Neural cell (in vitro differentiated cells): ENCODE data around the gene KIRREL3. TPM values are rescaled to one million over a fixed set of nuclear protein-coding genes. Genes with fewer than 3 reads are reported as not detected.

Experiments
- H2AFZ ChIP-seq: fragments of 200-600, 300-800 bp; sonication (generic), shearing (Covaris generic); 2 replicates; pipeline ENCODE4 v1.6.0; 2014; ENCODE audit warnings: low read depth, mild to moderate bottlenecking, antibody characterized with exemption, low read length, moderate library complexity
- H3F3A ChIP-seq: fragments of 200-600 bp; shearing (Covaris generic); 2 replicates; pipeline ENCODE4 v1.6.1; 2016; ENCODE audit warnings: mild to moderate bottlenecking, moderate library complexity, mixed read lengths, antibody characterized with exemption, low read length; ENCODE audit not compliant: insufficient read depth, poor library complexity, severe bottlenecking
- H3K27ac ChIP-seq: fragments of 200-600, 300-800 bp; sonication (generic), shearing (Covaris generic); 2 replicates; pipeline ENCODE4 v1.5.1; 2014; ENCODE audit warnings: mild to moderate bottlenecking, low read length, moderate library complexity
- H3K27me3 ChIP-seq: fragments of 300-800, 200-600 bp; sonication (generic), shearing (Covaris generic); 2 replicates; pipeline ENCODE4 v1.6.0; 2014; ENCODE audit warnings: mild to moderate bottlenecking, low read depth, low read length, moderate library complexity; ENCODE audit not compliant: insufficient read depth
- H3K36me3 ChIP-seq: fragments of 300-800, 200-600 bp; sonication (generic), shearing (Covaris generic); 2 replicates; pipeline ENCODE4 v1.5.1; 2014; ENCODE audit warnings: mild to moderate bottlenecking, antibody characterized with exemption, low read length, moderate library complexity; ENCODE audit not compliant: insufficient read depth
- H3K4me2 ChIP-seq: fragments of 300-800, 200-600 bp; sonication (generic), shearing (Covaris generic); 2 replicates; pipeline ENCODE4 v1.6.0; 2014; ENCODE audit warnings: mild to moderate bottlenecking, low read length
- H3K4me3 ChIP-seq: fragments of 300-800, 200-600 bp; sonication (generic), shearing (Covaris generic); 2 replicates; pipeline ENCODE4 v1.5.1; 2014; ENCODE audit warnings: mild to moderate bottlenecking, low read length, moderate library complexity
- H3K79me2 ChIP-seq: fragments of 200-600 bp; shearing (Covaris generic); replicated peaks from 2 replicates; pipeline ENCODE4 v1.6.0; 2014; ENCODE audit warnings: mild to moderate bottlenecking, low read length, moderate library complexity; ENCODE audit not compliant: insufficient read depth
- H3K9ac ChIP-seq: fragments of 300-800, 200-600 bp; sonication (generic), shearing (Covaris generic); 2 replicates; pipeline ENCODE4 v1.6.1; 2016; ENCODE audit warnings: mild to moderate bottlenecking, low read length, mixed read lengths
- H3K9me2 ChIP-seq: fragments of 200-600 bp; shearing (Covaris generic); 2 replicates; pipeline ENCODE4 v1.6.1; 2016; ENCODE audit warnings: mild to moderate bottlenecking, low read length, mixed read lengths; ENCODE audit not compliant: insufficient read depth
- H3K9me3 ChIP-seq: fragments of 200-600, 300-800 bp; sonication (generic), shearing (Covaris generic); 2 replicates; pipeline ENCODE4 v1.6.1; 2016; ENCODE audit warnings: mild to moderate bottlenecking, mixed run types, low read length, moderate library complexity, mixed read lengths
- H4K20me1 ChIP-seq: fragments of 200-600 bp; shearing (Covaris generic); 2 replicates; pipeline ENCODE4 v1.6.1; 2016; ENCODE audit warnings: mild to moderate bottlenecking, mixed run types; ENCODE audit not compliant: insufficient read depth
- EP300 ChIP-seq: fragments of 450-650 bp; conservative IDR thresholded peaks from 2 replicates; pipeline ENCODE4 v1.6.1; 2014; ENCODE audit warnings: antibody characterized with exemption, mild to moderate bottlenecking, moderate library complexity; ENCODE audit not compliant: poor library complexity, severe bottlenecking
- EZH2 ChIP-seq: fragments of 200-600, 300-800 bp; shearing (Covaris generic), sonication (generic); IDR thresholded peaks from 2 replicates; pipeline ENCODE4 v1.6.1; 2014; ENCODE audit warnings: antibody characterized with exemption, low read length, borderline replicate concordance, mild to moderate bottlenecking; ENCODE audit not compliant: insufficient read depth, poor library complexity, severe bottlenecking
- MXI1 ChIP-seq: fragments of 450-650 bp; conservative IDR thresholded peaks from 2 replicates; pipeline ENCODE4 v1.6.1; 2014; ENCODE audit warnings: antibody characterized with exemption, mild to moderate bottlenecking; ENCODE audit not compliant: poor library complexity, severe bottlenecking
- POLR2AphosphoS5 ChIP-seq: IDR thresholded peaks from 2 replicates; pipeline ENCODE4 v1.6.1; 2012
- RAD21 ChIP-seq: fragments of 450-650 bp; conservative IDR thresholded peaks from 2 replicates; pipeline ENCODE4 v1.6.1; 2014; ENCODE audit warnings: antibody characterized with exemption, mild to moderate bottlenecking, moderate library complexity
- REST ChIP-seq: IDR thresholded peaks from 2 replicates; pipeline ENCODE4 v1.6.1; 2012; ENCODE audit warnings: borderline replicate concordance
- SMC3 ChIP-seq: fragments of 450-650 bp; conservative IDR thresholded peaks from 2 replicates; pipeline ENCODE4 v1.6.1; 2014; ENCODE audit warnings: antibody characterized with exemption, mild to moderate bottlenecking, moderate library complexity; ENCODE audit not compliant: poor library complexity
- TAF1 ChIP-seq: IDR thresholded peaks from 2 replicates; pipeline ENCODE4 v1.6.1; 2012; ENCODE audit warnings: low read depth
- polyA plus RNA-seq: library from polyadenylated mRNA; depleted of rRNA; stranded (reverse); fragments of >200 nt; gene quantifications from 2 replicates; pipeline ENCODE4 v1.2.3, GENCODE V29; 2014
- TF ChIP-seq, protein P1 (sequence below): fragments of 450-650 bp; IDR thresholded peaks from 2 replicates; pipeline ENCODE4 v1.5.1; 2014; ENCODE audit warnings: antibody characterized with exemption, mild to moderate bottlenecking, moderate library complexity; ENCODE audit not compliant: poor library complexity, severe bottlenecking

Gene KIRREL3
- polyA plus RNA-seq, 1 donor from 2014 or later, result 23.8 TPM

DNA sequence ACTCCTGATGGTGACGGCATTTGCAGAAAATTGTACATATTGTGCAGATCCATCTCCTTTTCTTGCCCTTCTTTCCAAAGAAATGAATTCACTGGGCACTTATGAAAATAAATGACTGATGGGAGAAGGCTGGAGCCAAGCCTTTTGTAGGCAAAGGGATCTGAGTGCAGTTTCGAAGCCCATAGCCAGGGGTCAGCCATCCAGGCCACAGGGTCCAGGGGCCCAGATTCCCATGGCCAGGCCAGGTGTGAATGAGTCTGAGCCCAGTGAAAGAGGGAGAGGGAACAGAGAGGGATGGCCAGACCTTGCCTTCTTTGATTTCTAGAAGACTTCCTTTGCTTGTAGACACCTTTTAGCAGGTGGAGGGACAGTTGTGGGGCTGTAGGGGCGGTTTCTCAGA is 209.1 kb downstream of the KIRREL3 start:
- Histone ChIP-seq H3K36me3 (no peaks in the 10 kb centered on the region), H4K20me1 (no peaks in the 10 kb centered on the region), H3K79me2 (no peaks in the 10 kb centered on the region), H3F3A (no peaks in the 10 kb centered on the region), H3K4me3 (no peak overlapping the region), H3K9me2 (no peaks in the 10 kb centered on the region), H3K9me3 (no peaks in the 10 kb centered on the region), H3K4me2 (no peak overlapping the region), H2AFZ (no peak overlapping the region), H3K27me3 (no peaks in the 10 kb centered on the region), H3K27ac (no peak overlapping the region), H3K9ac (no peak overlapping the region)
- no peak for TF ChIP-seq TAF1
- no peak for TF ChIP-seq REST
- no peak for TF ChIP-seq RAD21
- no peak for TF ChIP-seq SMC3
- no peak for TF ChIP-seq MXI1
- no peak for TF ChIP-seq EZH2
- no peak for TF ChIP-seq POLR2AphosphoS5
- no peak for TF ChIP-seq EP300
- TF ChIP-seq, protein P1, sequence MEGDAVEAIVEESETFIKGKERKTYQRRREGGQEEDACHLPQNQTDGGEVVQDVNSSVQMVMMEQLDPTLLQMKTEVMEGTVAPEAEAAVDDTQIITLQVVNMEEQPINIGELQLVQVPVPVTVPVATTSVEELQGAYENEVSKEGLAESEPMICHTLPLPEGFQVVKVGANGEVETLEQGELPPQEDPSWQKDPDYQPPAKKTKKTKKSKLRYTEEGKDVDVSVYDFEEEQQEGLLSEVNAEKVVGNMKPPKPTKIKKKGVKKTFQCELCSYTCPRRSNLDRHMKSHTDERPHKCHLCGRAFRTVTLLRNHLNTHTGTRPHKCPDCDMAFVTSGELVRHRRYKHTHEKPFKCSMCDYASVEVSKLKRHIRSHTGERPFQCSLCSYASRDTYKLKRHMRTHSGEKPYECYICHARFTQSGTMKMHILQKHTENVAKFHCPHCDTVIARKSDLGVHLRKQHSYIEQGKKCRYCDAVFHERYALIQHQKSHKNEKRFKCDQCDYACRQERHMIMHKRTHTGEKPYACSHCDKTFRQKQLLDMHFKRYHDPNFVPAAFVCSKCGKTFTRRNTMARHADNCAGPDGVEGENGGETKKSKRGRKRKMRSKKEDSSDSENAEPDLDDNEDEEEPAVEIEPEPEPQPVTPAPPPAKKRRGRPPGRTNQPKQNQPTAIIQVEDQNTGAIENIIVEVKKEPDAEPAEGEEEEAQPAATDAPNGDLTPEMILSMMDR, result no peak

DNA sequence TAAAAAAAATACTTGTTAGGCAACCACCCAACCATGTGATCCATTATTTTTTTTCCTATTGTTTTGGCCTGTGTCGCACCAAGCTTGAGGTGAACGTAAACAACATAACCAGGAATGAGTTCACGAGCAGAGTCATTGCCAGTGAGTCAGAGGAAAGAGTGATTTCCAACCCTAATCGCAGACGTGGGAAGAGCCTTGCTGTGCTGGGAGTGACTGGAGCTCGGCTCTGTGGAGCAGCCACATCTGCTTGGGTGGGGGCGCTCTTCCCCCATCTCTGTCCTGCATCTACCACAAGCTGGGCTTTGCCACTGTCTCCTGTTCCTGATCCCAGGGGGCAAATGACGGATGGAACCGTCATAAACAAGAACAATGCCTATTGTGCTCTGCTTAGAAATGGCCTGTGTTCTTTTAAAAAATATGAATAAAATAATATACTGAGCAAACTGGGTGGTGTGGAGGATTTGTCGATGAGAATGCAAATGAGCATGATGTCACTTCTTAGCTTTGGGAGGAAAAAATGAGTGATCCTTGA is 210.0 kb downstream of the KIRREL3 start:
- TF ChIP-seq EZH2, result no peak
- TF ChIP-seq, protein P1, result no peak
- no peak for TF ChIP-seq POLR2AphosphoS5
- TF ChIP-seq TAF1, result no peak
- TF ChIP-seq REST, result no peak
- TF ChIP-seq SMC3, result no peak
- TF ChIP-seq EP300, result no peak
- TF ChIP-seq RAD21, result no peak
- TF ChIP-seq MXI1, result no peak
- Histone ChIP-seq H3K4me2 (no peak overlapping the region), H3K9me2 (no peaks in the 10 kb centered on the region), H3K9me3 (no peaks in the 10 kb centered on the region), H3K27ac (no peak overlapping the region), H3F3A (no peaks in the 10 kb centered on the region), H3K79me2 (no peaks in the 10 kb centered on the region), H3K9ac (no peak overlapping the region), H2AFZ (no peak overlapping the region), H3K36me3 (no peaks in the 10 kb centered on the region), H4K20me1 (no peaks in the 10 kb centered on the region), H3K27me3 (no peaks in the 10 kb centered on the region), H3K4me3 (no peak overlapping the region)
